Testis (tissue), 3 donors: ENCODE measurements around the gene BCKDK. TPM values are rescaled to one million over a fixed set of nuclear protein-coding genes. Genes with fewer than 3 reads are reported as not detected.
"Not testable (repeated sequence)": the region's sequence is repeated elsewhere in the genome, so short reads cannot be mapped to it uniquely, and the experiment has no call there.

ENCODE experiments used
- DNase-seq: peaks from one replicate; pipeline ENCODE4 v3.0.0-alpha.2; 2019
- H3K27ac ChIP-seq, 2 donors: fragments of 200-600 bp; sonication (generic); one replicate each; pipeline ENCODE4 v1.5.1; 2019
- H3K27me3 ChIP-seq: fragments of 200-600 bp; sonication (generic); one replicate; pipeline ENCODE4 v1.5.1; 2019
- H3K36me3 ChIP-seq: fragments of 200-600 bp; sonication (generic); one replicate; pipeline ENCODE4 v1.5.1; 2017; ENCODE audit warnings: low read depth; ENCODE audit errors: missing control alignments
- H3K4me1 ChIP-seq: fragments of 200-600 bp; sonication (generic); one replicate; pipeline ENCODE4 v1.5.1; 2019
- H3K4me3 ChIP-seq, 2 donors: fragments of 200-600 bp; sonication (generic); one replicate each; pipeline ENCODE4 v1.5.1; 2017 to 2019
- H3K9me3 ChIP-seq: fragments of 200-600 bp; sonication (generic); one replicate; pipeline ENCODE4 v1.5.1; 2017
- CTCF ChIP-seq, 3 experiments: fragments of 450-650 bp in 2 of 3; fragments of 200-600 bp in 1 of 3; sonication (generic) in 1 of 3; IDR thresholded peaks; one replicate each; pipeline ENCODE4 v1.5.1; 2016 to 2019; ENCODE audit warnings: antibody characterized with exemption in 3 of 3, mild to moderate bottlenecking in 2 of 3, moderate library complexity in 1 of 3
- POLR2A ChIP-seq: fragments of 450-650 bp; IDR thresholded peaks from one replicate; pipeline ENCODE4 v1.6.1; 2017; ENCODE audit warnings: antibody characterized with exemption, mild to moderate bottlenecking, moderate library complexity
- WGBS, 2 donors: methylation state at CpG; one replicate each; pipeline ENCODE4 v1.1.5; 2018; 5-methylcytosine and 5-hydroxymethylcytosine counted together
- intact Hi-C: fragments of 100-400 bp; cut with DNase I; formaldehyde crosslinking; loops from one replicate; pipeline ENCODE4 v1.15.1; 2023; ENCODE audit warnings: low total_unique reads
- polyA plus RNA-seq: library from polyadenylated mRNA; stranded (reverse); fragments of 350-450 nt; fragmentation: Illumina TruSeq; extraction: RNeasy Lipid Tissue Mini Kit (QIAGEN cat#74804); gene quantifications from one replicate; pipeline ENCODE4 v1.2.3, GENCODE V29; 2014; ENCODE audit warnings: low read depth, low replicate concordance; ENCODE audit not compliant: insufficient read depth
- total RNA-seq, 2 donors: library from RNA; depleted of rRNA; stranded (reverse); fragments of >200 nt; gene quantifications; one replicate each; pipeline ENCODE4 v1.2.3, GENCODE V29; 2016

The BCKDK gene
- total and polyA plus RNA-seq, 3 donors from 2014 or later, result 34.5 to 69.1 (median 68.8) TPM

GRCh38 chr16:31138621-31139578 lies 30.7 kb downstream of the BCKDK start:
- H3K4me3 ChIP-seq, result no peak overlapping the region
- H3K9me3 ChIP-seq, result no peaks in the 10 kb centered on the region
- H3K27ac ChIP-seq, result no peak overlapping the region
- H3K4me1 ChIP-seq, result peaks cover 14% of the 10 kb centered on the region
- no peak for TF ChIP-seq POLR2A
- no peak for TF ChIP-seq CTCF (IDR thresholded peaks at IDR 0.05)
- H3K36me3 ChIP-seq, result no peaks in the 10 kb centered on the region
- 71 to 73% methylated on average over 13 to 27 of the region's 27 CpGs for WGBS, 2 donors
- H3K27me3 ChIP-seq, result no peaks in the 10 kb centered on the region
- intact Hi-C loops, result no loop called here
- DNase-seq, result no peak

GRCh38 chr16:31141071-31141469 lies 32.9 kb downstream of the BCKDK start:
- not testable (repeated sequence) for H3K36me3 ChIP-seq

DNA sequence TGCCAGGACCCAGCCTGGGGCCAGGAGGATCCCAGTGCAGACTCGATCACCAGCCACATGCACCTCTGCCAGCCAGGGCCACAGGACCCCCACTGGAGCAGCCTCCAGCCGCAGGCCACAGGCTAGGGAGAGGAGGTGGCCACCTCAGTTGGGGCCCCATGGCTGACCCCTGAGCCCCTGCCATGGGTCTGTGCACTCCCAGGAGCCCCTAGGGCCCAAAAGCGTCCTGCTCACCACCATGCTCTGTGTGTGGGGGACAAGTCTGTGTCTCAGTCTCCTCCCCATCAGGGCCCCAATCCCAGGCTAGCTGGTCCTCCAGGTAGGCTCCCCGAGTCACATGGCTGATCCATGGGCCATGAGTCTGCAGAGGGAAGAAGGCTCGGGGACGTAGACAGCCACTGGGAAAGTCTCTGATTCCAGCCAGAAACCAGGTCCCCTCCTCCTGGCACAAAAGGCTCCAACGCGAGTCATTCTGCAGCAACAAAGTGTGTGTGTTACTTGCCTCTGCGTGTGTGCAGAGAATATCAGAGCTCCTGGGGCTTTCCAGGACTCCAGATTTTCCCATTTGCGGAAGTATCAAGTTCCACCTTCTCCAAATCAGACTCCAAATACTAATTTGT lies 33.4 kb downstream of the BCKDK start:
- Histone ChIP-seq H3K9me3 (no peaks in the 10 kb centered on the region), H3K36me3 (no peaks in the 10 kb centered on the region), H3K27me3 (no peaks in the 10 kb centered on the region), H3K4me3 (peak overlapping the region; percentile 31 to 52), H3K4me1 (peaks cover 10% of the 10 kb centered on the region), H3K27ac (peak overlapping the region; percentile 35 to 81)
- intact Hi-C loops, result loop anchor here (10.0 kb wide), 2 partner anchors 57 to 157 kb away; partner anchors contain the start of genes HSD3B7 and PRSS53
- peak; percentile 43 for DNase-seq
- TF ChIP-seq CTCF (IDR thresholded peaks at IDR 0.05), result no peak
- TF ChIP-seq POLR2A, result no peak
- WGBS, 2 donors, result 14% methylated on average over 5 to 10 of the region's 10 CpGs

More at GRCh38 chr16:31141071-31141469, 32.9 kb downstream of the BCKDK start:
- intact Hi-C loops, result loop anchor here (10.0 kb wide), 2 partner anchors 56 to 156 kb away; partner anchors contain the start of genes HSD3B7 and PRSS53
- H3K9me3 ChIP-seq, DNase-seq, H3K4me3 ChIP-seq, H3K27me3 ChIP-seq: not testable (repeated sequence)
- Histone ChIP-seq H3K4me1 (peaks cover 10% of the 10 kb centered on the region), H3K27ac (peak overlapping the region in 1 of 2 donors; percentile 35)
- WGBS, 2 donors, result 79 to 89% methylated on average over 9 of the region's 9 CpGs

DNA sequence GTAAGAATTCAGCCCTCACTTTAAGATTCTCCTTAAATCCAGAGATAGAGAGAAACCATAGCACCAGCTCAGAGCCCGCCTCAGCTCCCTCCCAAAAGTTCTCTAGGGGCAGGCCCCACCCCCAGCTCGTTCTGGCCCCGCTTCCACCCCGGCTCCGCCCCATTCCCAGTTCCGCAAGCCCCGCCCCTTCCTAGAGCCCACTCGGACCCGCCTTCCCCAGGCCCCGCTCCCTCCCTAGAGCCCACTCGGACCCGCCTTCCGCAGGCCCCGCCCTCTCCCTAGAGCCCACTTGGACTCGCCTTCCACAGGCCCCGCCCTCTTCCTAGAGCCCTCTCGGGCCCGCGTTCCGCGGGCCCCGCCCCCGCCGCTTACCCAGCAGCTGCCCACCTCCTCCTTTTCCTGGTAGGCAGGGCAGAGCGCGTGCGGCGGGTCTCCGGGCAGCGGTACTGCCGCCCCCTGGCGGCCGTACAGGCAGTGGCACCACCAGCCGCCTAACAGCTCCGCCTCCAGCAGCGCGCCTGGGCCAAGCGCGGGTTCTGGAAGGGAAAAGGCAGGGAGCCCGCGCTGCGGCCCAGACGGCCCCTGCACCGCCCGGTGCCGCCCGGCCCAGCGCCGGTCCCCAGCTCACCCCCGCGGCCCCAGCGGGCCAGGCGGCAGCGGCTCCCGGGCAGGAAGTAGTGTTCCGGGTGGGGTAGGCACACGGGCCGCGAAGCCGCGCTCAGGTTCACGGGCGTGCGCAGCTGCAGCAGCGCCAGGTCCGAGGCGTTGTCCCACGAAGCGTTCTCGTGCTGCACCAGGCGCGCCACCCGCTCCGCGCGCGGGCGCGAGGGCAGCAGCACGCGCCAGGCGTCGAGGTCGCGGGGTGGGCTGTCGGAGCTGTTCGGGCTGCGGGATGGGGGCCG lies 34.2 kb downstream of the BCKDK start:
- TF ChIP-seq CTCF (IDR thresholded peaks at IDR 0.05) (peak; percentile 97 to 99 (median 99)), POLR2A (no peak)
- peak overlapping the region; percentile 51 to 52 for H3K4me3 ChIP-seq
- H3K4me1 ChIP-seq, result peaks cover 10% of the 10 kb centered on the region
- intact Hi-C loops, result loop anchor here (10.0 kb wide), 2 partner anchors 58 to 158 kb away; partner anchors contain the start of genes HSD3B7 and PRSS53
- peak; percentile 99 for DNase-seq
- no peaks in the 10 kb centered on the region for H3K9me3 ChIP-seq
- H3K27me3 ChIP-seq, result no peaks in the 10 kb centered on the region
- peak overlapping the region; percentile 35 to 81 for H3K27ac ChIP-seq
- WGBS, 2 donors, result 1% methylated on average over 13 to 68 of the region's 89 CpGs
- H3K36me3 ChIP-seq, result no peaks in the 10 kb centered on the region
